ENCODE results near the gene SNX32.

The SNX32 gene

DNA sequence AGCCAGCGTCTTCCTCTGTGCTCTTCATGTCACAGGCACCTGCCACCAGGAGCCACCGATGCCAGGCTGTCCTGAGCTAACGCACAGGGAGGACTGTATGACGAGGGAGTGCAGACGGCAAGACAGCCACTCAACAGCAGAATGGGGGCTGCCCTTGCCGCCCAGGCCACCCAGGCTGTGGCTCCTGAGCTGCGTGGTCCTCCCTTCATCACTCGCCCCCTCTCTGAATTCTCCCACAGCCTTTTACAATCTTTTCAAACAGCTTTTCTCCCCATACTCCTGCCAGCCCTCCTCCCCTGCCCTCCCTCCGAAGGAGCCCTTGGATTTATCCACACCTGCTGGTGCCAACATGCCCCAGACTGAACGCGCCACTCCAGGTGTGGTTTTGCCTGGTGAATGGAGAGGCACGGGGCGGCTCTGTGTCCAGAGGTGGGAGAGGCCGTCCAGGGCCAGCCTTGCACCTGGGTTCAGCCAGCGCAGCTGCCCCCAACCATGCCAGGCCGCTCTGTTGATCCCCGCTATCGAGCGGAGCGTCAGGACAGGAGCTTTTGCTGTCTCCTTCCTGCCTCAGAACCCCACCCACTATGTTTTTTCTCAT, 24.9 kb upstream of the SNX32 start:
- no peaks in the 10 kb centered on the region for H3F3A ChIP-seq (ENCODE audit: control insufficient read depth, insufficient read depth)
- H3K4me2 ChIP-seq (ENCODE audit: low read length), result no peak overlapping the region
- no peaks in the 10 kb centered on the region for H3K9me2 ChIP-seq (replicated peaks; ENCODE audit: control insufficient read depth, low read length)

DNA sequence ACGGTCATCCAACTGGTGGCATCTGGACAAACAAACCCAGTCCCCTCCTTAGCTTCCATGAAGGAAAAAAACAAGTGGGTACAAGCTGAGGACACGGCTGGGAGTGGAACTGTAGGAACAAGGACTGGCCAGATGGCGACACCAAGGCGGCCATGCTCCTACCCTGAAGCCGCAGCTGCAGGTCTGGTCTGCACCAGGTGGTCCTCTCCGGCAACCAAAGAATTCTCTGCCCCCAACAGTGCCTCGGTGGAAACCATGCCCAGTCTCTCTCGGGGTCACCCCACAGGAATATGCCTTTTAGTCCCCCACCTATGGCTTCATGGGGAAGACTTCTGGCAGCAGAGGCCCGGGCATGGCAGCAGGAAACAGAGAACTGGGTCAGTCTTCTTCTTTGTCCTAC, 24.3 kb upstream of the SNX32 start:
- H3F3A ChIP-seq (ENCODE audit: control insufficient read depth, insufficient read depth), result no peaks in the 10 kb centered on the region
- TF ChIP-seq EZH2phosphoT487 (IDR thresholded peaks at IDR 0.05; ENCODE audit: borderline replicate concordance, low read length), result no peak
- TF ChIP-seq, protein P1, sequence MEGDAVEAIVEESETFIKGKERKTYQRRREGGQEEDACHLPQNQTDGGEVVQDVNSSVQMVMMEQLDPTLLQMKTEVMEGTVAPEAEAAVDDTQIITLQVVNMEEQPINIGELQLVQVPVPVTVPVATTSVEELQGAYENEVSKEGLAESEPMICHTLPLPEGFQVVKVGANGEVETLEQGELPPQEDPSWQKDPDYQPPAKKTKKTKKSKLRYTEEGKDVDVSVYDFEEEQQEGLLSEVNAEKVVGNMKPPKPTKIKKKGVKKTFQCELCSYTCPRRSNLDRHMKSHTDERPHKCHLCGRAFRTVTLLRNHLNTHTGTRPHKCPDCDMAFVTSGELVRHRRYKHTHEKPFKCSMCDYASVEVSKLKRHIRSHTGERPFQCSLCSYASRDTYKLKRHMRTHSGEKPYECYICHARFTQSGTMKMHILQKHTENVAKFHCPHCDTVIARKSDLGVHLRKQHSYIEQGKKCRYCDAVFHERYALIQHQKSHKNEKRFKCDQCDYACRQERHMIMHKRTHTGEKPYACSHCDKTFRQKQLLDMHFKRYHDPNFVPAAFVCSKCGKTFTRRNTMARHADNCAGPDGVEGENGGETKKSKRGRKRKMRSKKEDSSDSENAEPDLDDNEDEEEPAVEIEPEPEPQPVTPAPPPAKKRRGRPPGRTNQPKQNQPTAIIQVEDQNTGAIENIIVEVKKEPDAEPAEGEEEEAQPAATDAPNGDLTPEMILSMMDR (IDR thresholded peaks at IDR 0.05; ENCODE audit: low read depth, low read length, poor library complexity, severe bottlenecking), result no peak
- H3K4me1 ChIP-seq (ENCODE audit: control insufficient read depth, low read length), result no peaks in the 10 kb centered on the region
- peaks cover 26% of the 10 kb centered on the region for H3K27me3 ChIP-seq (ENCODE audit: control insufficient read depth, low read length)
- no peak overlapping the region for H3K27ac ChIP-seq (ENCODE audit: low read depth, low read length)
- H3K9me2 ChIP-seq (replicated peaks; ENCODE audit: control insufficient read depth, low read length), result no peaks in the 10 kb centered on the region
- H4K20me1 ChIP-seq (ENCODE audit: control insufficient read depth, insufficient read depth, low read depth, low read length), result no peaks in the 10 kb centered on the region
- no peak overlapping the region for H3K4me2 ChIP-seq (ENCODE audit: low read length)
- H3K4me3 ChIP-seq (ENCODE audit: low read length), result no peak overlapping the region
- no peaks in the 10 kb centered on the region for H3K9me3 ChIP-seq (ENCODE audit: control insufficient read depth, insufficient read depth, low read length)
- H3K36me3 ChIP-seq (ENCODE audit: control insufficient read depth, low read length), result no peaks in the 10 kb centered on the region
- H3K79me2 ChIP-seq (ENCODE audit: control insufficient read depth, low read length), result no peaks in the 10 kb centered on the region

More for the DNA sequence above, 24.9 kb upstream of the SNX32 start:
- Histone ChIP-seq H3K9me3 (ENCODE audit: control insufficient read depth, insufficient read depth, low read length) (no peaks in the 10 kb centered on the region), H3K4me1 (ENCODE audit: control insufficient read depth, low read length) (no peaks in the 10 kb centered on the region), H3K27ac (ENCODE audit: low read depth, low read length) (no peak overlapping the region), H3K27me3 (ENCODE audit: control insufficient read depth, low read length) (peaks cover 30% of the 10 kb centered on the region), H3K4me3 (ENCODE audit: low read length) (no peak overlapping the region), H3K36me3 (ENCODE audit: control insufficient read depth, low read length) (no peaks in the 10 kb centered on the region), H3K79me2 (ENCODE audit: control insufficient read depth, low read length) (no peaks in the 10 kb centered on the region), H4K20me1 (ENCODE audit: control insufficient read depth, insufficient read depth, low read depth, low read length) (no peaks in the 10 kb centered on the region)
- TF ChIP-seq, protein P1 (IDR thresholded peaks at IDR 0.05; ENCODE audit: low read depth, low read length, poor library complexity, severe bottlenecking), result no peak
- no peak for TF ChIP-seq EZH2phosphoT487 (IDR thresholded peaks at IDR 0.05; ENCODE audit: borderline replicate concordance, low read length)

DNA sequence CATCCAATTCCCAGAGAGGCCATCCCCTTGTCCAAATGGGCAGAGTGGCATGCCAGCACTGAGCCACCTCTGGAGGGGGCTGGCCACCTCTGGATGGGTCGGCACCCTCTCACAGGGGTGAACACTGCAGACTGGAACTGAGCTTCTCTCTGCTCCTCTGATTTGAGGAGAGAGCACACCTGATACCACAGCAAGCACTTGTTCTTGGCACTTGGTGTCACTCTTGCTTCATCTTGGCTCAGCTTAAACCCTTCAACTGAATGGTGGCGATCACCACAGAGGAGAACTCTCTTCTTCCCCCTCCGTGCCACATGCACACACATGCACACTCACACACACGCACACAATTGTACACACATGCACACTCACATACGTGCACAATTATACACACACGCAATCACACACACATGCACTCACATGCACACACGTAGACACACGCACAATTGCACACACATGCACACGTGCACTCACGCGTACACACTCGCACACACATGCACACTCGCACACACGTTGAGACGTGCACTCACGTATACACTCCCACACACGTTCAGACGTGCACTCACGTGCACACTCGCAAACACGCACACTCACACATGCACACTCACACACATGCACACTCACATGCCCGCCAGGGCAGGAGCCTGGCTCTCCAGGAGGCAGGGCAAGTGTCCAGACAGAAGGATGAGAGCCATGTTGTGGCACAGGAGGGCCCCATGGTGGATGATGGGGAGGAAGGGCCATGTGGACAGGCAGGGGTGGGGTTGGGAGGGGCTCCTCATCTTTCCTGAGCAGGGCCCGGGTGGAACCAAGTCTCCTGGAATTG, 23.5 kb upstream of the SNX32 start:
- no peak for TF ChIP-seq EZH2phosphoT487 (IDR thresholded peaks at IDR 0.05; ENCODE audit: borderline replicate concordance, low read length)
- TF ChIP-seq, protein P1 (IDR thresholded peaks at IDR 0.05; ENCODE audit: low read depth, low read length, poor library complexity, severe bottlenecking), result no peak

More for the DNA sequence above, 23.5 kb upstream of the SNX32 start:
- Histone ChIP-seq H3K27ac (ENCODE audit: low read depth, low read length) (no peak overlapping the region), H4K20me1 (ENCODE audit: control insufficient read depth, insufficient read depth, low read depth, low read length) (no peaks in the 10 kb centered on the region), H3K36me3 (ENCODE audit: control insufficient read depth, low read length) (no peaks in the 10 kb centered on the region), H3K9me3 (ENCODE audit: control insufficient read depth, insufficient read depth, low read length) (no peaks in the 10 kb centered on the region), H3K4me2 (ENCODE audit: low read length) (no peak overlapping the region), H3F3A (ENCODE audit: control insufficient read depth, insufficient read depth) (no peaks in the 10 kb centered on the region), H3K9me2 (replicated peaks; ENCODE audit: control insufficient read depth, low read length) (no peaks in the 10 kb centered on the region), H3K4me3 (ENCODE audit: low read length) (no peak overlapping the region), H3K4me1 (ENCODE audit: control insufficient read depth, low read length) (no peaks in the 10 kb centered on the region), H3K79me2 (ENCODE audit: control insufficient read depth, low read length) (no peaks in the 10 kb centered on the region), H3K27me3 (ENCODE audit: control insufficient read depth, low read length) (peaks cover 26% of the 10 kb centered on the region)
